Embryonic facial prominence (tissue), 1 donor: Measurements from ENCODE around the gene AP4B1.
"Not testable (repeated sequence)": the region's sequence is repeated elsewhere in the genome, so short reads cannot be mapped to it uniquely, and the experiment has no call there.

Experiments
- DNase-seq: peaks from one replicate; pipeline ENCODE4 v3.0.0-alpha.2; 2016; ENCODE audit errors: extremely low spot score

The AP4B1 gene

DNA sequence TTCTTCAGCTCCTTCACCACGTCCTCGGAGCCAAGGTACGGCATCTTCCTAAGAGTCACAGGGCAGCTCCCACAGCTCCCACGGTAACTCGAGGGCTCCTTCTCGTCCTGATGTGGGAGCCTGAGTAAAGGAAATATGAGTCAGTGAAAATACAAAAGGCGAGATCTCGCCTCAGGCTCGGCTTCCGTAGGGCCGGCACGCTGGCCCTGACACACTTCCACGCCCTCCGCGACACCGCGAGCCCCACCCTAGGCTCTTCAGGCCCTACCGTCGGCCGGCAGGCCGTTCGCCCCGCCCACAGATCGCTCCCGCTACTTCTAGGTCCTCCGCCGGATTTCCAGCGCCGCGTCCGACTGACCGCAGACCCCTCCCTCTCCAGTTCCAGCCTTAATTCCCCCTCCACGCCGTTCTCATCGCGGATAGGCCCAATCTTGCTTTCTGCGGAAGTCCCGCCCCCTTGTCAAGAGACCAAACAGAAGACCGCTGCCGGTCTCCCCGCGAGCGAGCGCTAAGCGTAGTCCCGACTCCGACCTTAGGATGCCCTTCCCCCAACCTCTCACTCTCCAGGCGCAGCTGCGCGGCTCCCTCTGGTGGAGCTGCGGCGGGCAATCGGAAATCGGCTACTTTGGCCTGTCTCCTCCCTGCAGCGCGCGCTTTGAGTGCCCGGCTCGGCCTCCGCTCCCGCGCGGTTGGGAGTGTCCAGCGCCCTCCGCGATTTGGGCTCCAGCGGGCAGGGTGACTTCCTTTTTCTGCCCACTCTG is at the start of gene AP4B1, which contains the start of gene DCLRE1B:
AP4B1 (minus strand) TSS at position 126 of the 761 bp plus-strand sequence; CDS start at position 44, 82 bp downstream.
DCLRE1B (plus strand) TSS at position 653 of the 761 bp plus-strand sequence. CDS start 261 bp downstream, outside the sequence.
- DNase-seq = peak; percentile 99

DNA sequence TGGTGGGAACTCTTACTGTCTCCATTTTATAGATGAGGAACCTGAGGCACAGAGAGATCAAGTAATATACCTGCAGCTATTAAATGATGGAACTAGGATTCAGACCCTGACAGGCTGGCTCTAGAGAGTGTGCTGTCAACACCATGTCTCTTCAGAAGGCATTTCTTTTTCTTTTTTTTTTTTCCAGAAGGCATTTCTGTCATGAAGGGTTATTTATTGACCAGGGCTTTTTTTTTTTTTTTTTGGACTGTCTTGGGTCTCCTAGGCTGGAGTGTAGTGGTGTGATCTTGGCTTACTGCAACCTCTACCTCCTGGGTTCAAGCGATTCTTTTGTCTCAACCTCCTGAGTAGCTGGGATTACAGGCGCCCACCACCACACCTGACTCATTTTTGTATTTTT is 47.1 kb upstream of the AP4B1 start:
- DNase-seq = no peak

DNA sequence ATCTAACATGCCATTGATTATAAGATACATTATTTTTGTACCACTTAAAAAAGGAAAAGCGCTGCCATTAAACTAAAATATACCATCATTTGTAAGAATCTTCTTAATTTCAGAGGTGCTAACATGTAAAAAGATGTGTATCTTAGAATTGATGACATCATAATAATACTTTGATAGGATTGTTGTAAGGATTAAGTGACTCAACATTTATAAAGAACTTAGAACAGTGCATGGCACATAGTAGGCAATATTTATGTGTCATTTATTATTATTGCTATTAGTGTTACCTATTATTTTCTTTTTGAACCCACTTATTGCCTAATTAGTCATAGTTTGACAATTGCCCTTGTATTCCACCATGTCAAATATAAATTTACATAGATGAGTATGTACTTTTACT is 46.3 kb upstream of the AP4B1 start:
- no peak for DNase-seq

DNA sequence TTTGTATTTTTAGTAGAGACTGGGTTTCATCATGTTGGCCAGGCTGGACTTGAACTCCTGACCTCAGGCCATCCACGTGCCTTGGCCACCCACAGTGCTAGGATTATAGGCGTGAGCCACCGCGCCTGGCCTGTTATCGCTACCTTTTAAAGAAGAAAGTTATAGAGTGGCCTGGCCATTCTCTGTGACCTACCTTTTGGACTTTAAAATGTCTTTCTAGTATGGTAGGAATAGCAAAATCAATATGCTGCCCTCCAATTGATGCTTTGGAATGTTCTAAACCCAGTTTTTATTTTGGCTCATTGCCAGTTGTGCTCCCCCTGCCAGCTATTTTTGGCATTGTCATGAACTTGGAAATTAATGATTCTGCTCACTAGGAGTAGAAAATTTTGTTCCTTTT is 44.4 kb upstream of the AP4B1 start:
- DNase-seq = no peak

DNA sequence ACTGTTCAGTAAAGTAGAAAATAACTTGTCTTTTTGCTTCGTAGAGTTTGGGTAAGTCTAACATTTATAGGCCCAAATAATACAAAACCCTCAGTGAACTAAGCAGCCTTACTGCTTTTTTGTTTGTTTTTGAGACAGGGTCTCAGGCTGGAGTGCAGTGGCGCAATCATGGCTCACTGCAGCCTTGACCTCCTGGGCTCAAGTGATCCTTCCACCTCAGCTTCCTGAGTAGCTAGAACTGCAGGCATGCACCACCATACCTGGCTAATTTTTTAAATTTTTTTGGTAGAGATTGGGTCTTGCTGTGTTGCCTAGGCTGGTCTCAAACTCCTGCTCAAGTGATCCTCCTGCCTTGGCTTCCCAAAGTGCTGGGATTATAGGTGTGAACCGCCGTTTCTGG is 43.6 kb upstream of the AP4B1 start:
- DNase-seq = not testable (repeated sequence)

DNA sequence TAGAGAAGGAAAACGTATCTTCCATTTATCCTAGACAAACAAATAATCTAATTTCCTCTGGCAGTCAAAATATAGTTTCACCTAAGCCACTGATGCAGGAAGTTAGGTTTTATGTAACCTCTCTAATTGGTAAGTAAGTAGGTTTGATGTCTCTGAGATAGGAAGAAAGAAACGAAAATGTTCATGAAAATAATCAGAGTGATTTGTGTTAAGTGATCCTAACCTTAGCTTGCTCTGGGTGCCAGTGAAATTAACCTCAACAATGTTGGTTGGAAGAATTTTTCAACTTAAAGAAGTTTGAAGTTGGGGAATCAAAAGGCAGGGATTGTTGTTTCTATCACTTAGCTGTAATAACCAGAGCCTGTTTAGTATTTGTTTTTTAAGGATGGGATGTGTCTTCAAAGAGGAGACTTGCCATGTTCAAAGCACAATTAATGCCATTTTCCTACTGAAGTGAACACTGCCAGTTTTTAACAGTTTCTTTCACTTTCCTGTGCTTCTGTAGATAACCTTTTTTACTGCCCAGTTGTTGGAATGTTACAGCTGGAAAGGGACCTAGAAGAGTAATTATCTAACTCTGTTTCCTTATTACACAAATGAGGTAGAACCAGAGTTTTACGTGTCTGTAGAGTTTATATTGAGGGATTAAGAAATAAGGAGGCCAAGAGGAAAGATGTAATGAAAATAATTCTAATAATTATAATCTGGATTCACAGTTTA is 42.9 kb upstream of the AP4B1 start:
- DNase-seq = no peak

DNA sequence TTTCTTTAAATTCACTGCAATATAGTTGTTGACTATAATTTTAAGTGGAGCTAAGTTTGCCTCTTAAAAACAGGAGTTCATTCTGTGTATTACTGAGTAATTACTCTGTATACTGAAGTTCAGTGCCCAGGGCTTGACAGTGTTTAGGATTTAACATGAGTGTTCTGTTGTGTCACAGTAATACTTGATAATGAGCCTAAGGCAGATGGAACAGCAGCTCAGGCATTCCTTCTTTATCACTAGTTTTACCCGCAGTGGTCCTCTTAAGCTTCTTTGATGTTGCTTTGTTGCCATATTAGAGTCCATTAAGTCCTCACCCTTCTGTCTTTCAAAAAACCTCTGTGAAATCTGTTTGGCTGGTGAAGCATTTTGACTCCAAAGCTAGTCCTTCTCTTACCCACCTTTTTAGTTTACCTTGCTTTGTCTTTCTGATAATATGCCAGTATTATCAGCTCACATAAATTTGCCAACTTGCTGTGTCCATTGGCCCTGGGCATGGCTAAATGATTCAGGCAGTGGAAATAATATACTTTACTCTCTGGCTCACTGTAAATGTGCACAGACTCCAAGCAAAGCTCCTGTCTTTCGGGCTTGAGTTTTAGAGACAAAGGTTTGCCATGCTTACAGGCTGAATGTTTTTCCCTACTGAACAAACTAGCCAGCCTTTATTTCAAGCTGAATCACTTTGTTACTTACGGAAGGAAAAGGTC is 42.2 kb upstream of the AP4B1 start:
- no peak for DNase-seq

DNA sequence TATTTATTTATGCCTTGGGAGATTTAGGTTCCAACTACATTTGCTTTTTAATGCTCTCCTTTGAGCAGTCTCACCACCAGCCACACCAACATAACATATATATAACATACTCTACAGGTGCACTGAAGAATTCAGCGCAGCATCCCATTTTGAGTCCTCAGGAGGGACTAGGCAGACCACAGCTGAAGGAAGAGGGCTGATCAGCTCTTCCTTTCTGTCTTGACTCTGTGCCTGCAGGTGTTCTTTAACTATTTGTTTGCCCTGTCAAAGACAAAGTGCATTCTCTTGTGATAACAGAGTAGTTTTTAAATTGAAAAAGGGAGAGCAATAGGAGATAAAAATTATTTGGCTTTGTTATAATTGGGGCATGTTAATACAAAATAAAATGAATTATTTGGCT is 41.5 kb upstream of the AP4B1 start:
- DNase-seq = no peak

DNA sequence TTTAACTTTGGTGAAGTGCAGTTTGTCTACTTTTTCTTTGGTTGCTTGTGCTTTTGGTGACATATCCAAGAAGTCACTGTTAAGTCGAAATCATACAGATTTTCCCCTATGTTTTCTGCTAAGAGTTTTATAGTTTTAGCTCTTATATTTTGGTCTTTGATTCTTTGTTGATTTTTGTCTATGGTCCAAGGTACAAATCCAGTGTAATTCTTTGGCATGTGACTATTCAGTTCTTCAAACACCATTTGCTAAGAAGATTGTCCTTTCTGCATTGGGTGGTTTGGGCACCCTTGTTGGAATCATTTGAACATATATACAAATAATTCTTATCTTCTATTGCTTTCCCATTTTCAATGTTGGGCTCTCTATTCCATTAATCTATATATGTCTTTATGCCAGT is 40.7 kb upstream of the AP4B1 start:
- DNase-seq = no peak

DNA sequence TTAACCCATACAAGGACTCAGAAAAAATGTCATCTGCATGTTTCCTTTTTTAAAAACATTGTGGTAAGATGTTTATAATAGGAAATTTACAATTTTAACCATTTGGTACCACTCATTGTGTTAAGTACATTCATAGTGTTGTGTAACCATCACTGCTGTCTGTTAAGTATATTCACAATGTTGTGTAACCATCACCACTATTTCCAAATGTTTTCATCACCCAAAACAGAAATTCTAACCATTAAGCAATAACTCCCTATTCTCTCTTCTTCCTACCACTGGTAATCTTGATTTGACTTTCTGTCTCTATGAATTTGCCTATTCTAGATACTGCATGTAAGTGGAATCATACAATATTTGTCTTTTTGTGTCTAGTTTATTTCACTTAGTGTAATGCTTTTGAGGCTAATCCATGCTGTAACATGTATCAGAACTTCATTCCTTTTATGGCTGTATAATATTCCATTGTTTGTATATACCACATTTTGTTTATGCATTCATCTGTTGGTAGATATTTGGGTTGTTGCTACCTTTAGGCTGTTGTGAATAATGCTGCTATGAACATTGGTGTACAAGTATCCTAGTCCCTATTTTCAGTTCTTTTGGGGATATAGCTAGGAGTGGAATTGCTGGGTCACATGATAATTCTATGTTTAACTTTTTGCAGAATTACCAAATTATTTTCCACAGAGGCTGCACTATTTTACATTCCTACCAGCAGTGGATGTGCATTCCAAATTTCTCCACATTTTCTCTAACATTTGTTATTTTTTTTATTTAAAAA is 38.6 kb upstream of the AP4B1 start:
- DNase-seq = no peak

DNA sequence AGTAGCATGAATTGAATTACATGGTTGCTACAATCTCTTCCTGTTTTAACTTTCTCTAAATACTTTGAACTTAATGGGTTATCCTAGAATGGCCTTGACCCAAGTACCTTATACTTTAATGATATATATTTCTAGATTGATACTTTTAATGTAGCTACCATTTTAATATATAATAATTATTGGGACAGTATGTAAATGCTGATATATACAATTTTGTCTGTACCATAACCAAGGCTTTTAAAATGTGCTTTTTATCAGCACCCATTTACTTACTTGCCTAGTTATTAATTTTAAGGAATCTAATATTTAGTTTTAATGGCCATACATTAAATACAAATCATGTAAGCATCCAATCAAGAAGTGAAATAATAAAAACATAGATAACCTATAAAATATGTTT is 37.9 kb upstream of the AP4B1 start:
- DNase-seq = no peak

DNA sequence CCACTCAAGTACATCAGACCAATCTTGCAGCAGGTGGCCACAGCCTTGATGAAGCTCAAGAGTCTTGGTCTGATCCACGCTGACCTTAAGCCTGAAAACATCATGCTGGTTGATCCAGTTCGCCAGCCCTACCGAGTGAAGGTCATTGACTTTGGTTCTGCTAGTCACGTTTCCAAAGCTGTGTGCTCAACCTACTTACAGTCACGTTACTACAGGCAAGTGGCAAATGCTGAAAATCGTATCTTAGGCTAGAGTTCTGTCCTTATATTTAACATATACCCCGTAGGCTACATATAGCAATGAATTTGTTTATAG is 36.6 kb upstream of the AP4B1 start:
- DNase-seq = no peak

DNA sequence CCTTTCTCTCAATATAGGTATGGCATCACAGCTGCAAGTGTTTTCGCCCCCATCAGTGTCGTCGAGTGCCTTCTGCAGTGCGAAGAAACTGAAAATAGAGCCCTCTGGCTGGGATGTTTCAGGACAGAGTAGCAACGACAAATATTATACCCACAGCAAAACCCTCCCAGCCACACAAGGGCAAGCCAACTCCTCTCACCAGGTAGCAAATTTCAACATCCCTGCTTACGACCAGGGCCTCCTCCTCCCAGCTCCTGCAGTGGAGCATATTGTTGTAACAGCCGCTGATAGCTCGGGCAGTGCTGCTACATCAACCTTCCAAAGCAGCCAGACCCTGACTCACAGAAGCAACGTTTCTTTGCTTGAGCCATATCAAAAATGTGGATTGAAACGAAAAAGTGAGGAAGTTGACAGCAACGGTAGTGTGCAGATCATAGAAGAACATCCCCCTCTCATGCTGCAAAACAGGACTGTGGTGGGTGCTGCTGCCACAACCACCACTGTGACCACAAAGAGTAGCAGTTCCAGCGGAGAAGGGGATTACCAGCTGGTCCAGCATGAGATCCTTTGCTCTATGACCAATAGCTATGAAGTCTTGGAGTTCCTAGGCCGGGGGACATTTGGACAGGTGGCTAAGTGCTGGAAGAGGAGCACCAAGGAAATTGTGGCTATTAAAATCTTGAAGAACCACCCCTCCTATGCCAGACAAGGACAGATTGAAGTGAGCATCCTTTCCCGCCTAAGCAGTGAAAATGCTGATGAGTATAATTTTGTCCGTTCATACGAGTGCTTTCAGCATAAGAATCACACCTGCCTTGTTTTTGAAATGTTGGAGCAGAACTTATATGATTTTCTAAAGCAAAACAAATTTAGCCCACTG is 36.0 kb upstream of the AP4B1 start:
- no peak for DNase-seq

DNA sequence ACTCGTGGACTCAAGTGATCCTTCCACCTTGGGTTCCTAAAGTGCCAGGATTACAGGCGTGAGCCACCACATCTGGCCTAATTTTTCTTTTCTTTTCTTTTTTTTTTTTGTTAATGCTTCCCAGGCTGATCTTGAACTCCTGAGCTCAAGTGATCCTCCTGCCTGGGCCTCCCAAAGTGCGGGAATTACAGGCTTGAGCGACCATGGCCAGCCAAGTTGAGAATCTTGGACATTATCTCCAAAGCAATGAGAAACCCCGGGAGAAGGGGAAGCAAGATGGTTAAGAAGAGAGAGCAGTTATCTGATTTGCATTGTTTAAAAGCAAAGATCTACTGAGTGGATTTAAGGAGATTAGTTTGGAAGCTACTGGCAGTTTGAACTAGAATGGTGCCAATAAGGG is 33.6 kb upstream of the AP4B1 start:
- no peak for DNase-seq

DNA sequence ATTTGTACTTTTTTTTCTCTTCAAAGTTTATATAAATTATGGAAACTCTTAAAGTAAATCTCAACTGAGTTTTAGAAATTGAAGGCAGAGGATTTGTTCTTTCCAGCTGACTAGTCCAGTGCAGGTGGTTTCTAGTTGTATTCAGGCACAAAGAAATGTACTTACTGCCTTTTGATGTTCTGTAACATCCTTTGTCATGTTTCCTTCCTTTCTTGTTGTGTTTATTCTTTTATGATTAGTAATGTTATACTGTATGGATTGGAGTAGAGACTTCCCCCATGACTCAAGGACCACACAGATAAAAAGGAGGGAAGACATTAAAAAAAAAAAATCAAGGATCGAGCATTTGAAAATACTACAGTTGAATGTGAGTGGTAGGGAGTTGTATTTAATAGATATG is 32.5 kb upstream of the AP4B1 start:
- DNase-seq = no peak

DNA sequence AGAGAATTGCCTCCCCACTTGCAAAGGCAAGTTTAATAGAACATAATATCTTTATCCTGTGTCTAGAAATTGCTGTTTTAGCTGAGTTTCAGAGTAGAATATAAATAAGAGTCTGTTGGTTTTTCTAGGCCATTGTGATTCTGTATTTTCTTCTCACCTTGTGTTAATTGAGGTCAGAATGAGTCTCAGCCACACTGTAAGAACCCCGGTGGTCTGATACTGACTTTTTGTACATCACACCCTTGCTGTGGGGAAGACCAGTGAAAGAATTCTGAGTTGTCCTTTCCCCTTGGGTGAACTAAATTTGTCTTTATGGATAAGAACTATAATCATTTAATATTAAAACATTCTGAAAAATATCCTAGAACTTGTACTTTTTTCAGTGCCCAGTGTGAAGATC is 31.4 kb upstream of the AP4B1 start:
- no peak for DNase-seq

DNA sequence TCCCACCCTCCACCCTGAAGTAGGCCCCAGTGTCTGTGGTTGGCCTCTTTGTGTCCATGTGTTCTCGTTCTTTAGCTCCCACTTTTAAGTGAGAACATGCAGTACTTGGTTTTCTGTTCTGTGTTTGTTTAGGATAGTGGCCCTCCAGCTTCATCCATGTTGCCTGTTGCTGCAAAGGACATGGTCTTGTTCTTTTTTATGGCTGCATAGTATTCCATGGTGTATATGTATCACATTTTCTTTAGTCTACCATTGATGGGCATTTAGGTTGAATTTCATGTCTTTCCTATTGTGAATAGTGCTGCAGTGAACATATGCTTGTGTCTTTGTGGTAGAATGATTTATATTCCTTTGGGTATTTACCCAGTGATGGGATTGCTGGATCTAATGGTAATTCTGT is 30.6 kb upstream of the AP4B1 start:
- no peak for DNase-seq

DNA sequence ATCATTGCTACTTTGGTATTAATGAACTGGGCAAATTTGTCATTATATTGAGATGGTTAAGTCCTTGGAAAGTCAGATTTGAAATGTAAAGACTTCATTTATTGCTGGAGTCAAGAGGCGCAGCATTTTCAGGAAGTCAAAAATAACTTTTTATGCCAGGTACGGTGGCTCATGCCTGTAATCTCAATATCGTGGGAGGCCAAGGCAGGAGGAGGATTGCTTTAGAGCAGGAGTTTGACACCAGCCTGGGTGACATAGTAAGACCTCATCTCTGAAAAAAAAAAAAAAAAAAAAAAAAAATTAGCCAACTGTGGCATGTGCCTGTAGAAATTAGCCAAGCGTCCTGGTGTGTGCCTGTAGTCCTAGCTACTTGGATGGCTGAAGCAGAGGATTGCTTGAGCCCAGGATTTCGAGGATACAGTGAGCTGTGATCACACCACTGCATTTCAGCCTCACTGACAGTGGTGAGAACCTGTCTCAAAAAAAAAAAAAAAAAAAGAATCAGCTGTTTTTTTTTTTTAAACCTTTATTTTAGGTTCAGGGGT is 30.0 kb upstream of the AP4B1 start:
- no peak for DNase-seq

DNA sequence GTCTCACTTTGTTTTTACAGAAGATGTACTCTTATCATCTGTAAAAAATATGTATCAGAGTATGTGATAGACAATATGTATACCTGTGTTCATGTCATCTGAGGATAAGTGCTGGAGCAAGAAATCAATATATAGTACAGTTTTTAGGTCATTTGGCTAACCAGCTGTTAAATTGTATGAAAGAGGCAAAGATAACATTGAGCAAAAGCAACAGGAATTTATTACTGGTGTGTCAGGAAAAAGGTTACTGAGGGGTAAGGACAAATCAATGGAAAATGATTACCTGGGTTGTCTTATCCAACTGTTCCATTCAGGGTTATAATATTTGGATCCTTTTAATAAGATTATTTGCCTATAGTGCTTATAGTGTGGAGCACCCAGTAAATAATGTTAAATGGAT is 29.4 kb upstream of the AP4B1 start:
- no peak for DNase-seq

DNA sequence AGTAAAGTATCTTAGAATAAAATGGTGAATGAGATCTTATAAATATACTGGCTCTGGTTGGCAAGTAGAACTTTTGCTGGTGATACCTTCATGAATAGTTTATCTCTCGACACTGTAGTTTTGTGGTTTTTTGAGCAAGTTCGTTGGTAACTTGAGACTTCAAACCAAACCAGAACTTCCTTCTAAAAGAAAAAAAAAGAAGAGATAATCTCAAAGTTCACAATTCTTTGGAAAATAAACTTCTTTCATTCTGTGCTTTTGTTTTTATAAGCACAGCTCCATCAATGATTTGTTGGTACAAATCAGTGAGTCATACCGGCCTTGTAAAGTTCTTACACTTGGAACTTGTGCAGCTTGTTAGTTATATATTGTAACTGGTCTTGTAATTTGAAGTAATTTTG is 26.9 kb upstream of the AP4B1 start:
- peak; percentile 22 for DNase-seq
